Measurements from ENCODE around the gene IFRD2. TPM values are rescaled to one million over a fixed set of nuclear protein-coding genes. Genes with fewer than 3 reads are reported as not detected.

IFRD2 gene
- total RNA-seq, 4 donors from 2014 or later, result 40.0 to 178 (median 72.2) TPM

- DNase-seq (ENCODE audit: low spot score) (no peak), ATAC-seq (ENCODE audit: low FRiP score) (no peak)
- TF ChIP-seq CTCF (IDR thresholded peaks at IDR 0.05), result no peak
These were observed 3.6 kb upstream of the IFRD2 start for GRCh38 chr3:50295553-50296431.

- no peak for TF ChIP-seq CTCF (IDR thresholded peaks at IDR 0.05)
- ATAC-seq (ENCODE audit: low FRiP score), result no peak
- no peak for DNase-seq (ENCODE audit: low spot score)
These were observed 2.5 kb upstream of the IFRD2 start for GRCh38 chr3:50294492-50295403.

GRCh38 chr3:50294089-50294488, 1.9 kb upstream of the IFRD2 start:
- no peak for TF ChIP-seq CTCF (IDR thresholded peaks at IDR 0.05)
- ATAC-seq (ENCODE audit: low FRiP score), result no peak
- no peak for DNase-seq (ENCODE audit: low spot score)

GRCh38 chr3:50293079-50293801, 1.0 kb upstream of the IFRD2 start:
- ATAC-seq (ENCODE audit: low FRiP score) (no peak), DNase-seq (ENCODE audit: low spot score) (no peak)
- no peak for TF ChIP-seq CTCF (IDR thresholded peaks at IDR 0.05)

- ATAC-seq (ENCODE audit: low FRiP score) (no peak), DNase-seq (ENCODE audit: low spot score) (no peak)
- TF ChIP-seq CTCF (IDR thresholded peaks at IDR 0.05), result no peak
These were observed 2.0 kb downstream of the IFRD2 start for GRCh38 chr3:50290161-50290641.

- ATAC-seq (ENCODE audit: low FRiP score), result no peak
- DNase-seq (ENCODE audit: low spot score), result no peak
- no peak for TF ChIP-seq CTCF (IDR thresholded peaks at IDR 0.05)
These were observed 3.1 kb downstream of the IFRD2 start for GRCh38 chr3:50289130-50289529.
